ENCODE data around the gene TOP2B.
A peak's percentile ranks its signal among the peaks of the same experiment; 100 is the strongest.

The TOP2B gene

DNA sequence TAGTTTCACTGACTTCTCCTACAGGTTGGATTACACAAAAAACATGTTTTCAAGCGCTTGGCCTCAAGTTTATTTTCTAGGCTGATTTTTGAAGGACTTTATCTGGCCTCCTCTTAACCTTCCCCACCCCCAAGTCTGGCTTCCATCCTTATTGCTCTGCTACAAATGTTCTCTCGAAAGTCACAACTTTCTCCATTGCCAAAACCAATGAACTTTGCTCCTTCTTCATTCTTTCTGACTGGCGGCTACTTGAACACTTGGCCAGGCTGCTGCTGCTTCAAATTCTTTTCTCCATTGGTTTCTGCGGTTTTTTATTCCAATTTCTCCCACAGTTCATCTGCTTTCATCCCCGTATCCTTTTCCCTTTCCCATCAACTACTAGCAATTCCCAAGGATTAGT lies 106.6 kb downstream of the TOP2B start:
- peak; percentile 82 for DNase-seq (ENCODE audit: low read depth)

DNA sequence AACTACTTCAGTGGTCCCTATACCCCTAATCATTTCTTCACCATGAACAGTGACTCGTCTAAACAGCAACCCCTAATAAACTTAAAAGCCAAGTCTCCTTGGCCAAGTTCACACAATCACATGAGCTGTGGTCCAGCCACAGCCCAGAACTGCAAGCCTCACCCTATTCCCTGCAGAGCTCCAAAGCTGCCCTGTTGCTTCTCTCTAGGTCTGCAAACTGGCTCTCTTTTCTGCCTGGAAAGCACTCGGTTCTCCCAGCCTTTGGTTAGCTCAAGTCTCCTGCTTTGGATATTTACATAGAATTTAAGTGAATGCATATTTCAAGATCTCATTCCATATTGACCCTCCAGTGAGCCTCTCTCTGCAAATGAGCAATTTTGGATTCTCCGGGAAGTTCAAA lies 107.0 kb downstream of the TOP2B start:
- DNase-seq (ENCODE audit: low read depth), result peak; percentile 42

DNA sequence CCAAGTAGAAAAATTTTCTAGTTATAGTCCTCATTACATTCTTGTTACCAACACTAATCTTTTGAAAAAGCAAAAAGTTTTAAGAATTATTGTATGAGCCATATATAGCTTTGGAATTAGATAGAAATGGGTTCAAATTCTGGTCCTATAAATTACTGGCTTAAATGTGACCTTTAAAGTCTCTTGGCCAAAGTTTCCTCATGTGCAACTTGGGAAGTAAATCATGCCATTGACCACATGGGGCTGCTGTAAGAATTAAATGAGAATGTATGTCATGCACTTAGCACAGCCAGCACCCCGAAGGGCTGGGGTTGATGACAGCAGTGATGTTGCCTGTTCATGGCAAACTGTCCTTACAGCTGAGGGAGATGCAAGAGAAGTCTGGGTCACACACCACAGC lies 108.3 kb downstream of the TOP2B start:
- DNase-seq (ENCODE audit: low read depth), result peak; percentile 65

DNA sequence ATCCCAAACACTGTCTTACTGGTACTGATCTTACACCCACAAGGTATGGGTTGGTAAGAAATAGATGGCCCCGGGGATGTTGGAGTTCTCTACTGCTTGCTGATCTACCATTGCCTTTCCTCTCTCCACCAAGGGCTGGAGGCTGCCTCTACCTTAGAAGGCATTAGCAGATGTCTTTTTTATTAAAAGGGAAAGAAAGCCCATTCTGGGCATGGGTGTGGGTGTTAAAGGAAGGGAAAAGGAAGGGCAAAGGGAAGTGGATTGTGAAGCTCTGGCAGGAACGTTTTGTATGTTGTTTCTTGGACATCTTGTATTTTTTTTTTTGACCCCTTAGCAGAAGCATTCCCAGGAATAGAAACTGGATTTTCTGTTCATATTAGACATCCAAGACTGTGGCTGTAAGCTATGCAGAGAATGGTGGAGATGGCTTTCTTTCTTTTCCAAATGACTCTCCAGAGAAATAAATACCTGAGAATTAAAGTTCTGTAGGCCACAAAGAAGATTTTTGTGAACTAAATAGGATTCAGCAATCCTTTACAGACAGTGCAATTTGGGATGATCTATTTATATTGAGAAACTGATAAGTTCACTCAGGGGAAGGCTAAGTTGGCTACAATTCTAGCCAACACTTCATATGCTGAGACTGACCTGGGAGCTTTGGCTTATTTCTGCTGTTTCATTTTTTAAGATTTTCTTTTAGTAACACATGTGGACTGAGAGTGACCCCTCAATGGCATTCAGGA lies 108.8 kb downstream of the TOP2B start:
- peak; percentile 49 for DNase-seq (ENCODE audit: low read depth)

DNA sequence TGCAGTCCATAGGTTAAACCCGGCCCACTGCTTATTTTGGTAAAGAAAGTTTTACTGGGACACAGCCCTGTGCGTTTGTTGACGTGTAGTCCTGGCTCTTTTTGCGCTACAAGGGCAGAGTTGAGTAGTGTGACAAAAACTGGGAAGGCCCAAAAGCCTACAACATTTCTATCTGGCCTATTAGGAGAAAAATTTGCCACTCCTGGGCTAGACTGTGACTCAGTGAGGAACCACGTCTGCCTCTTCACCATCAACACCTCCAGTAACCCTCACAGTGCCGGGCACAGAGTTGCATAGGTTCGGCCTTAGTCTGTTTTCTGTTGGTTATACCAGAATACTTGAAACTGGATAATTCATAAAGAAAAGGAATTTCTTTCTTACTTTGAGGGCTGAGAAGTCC lies 110.3 kb downstream of the TOP2B start:
- DNase-seq (ENCODE audit: low read depth), result no peak

DNA sequence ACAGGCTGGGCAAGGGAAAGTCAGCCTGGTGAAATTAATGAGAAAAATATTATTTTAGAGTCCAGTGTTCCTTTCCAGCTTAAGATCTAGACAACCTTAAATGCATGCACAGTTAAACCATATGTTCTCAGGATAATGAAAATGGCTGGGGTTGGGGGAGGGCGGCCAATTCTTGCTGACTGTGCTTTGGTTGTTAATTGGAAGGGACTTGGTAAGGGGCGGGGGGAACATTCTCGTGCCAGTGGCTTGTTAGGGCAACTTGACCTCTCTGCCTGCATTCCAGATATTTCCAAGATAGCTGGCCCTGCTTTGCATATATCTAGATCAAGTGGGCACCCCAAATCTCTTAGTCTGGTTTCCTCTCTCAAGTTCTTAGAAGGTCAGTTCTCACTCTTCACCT lies 112.5 kb downstream of the TOP2B start:
- no peak for DNase-seq (ENCODE audit: low read depth)

DNA sequence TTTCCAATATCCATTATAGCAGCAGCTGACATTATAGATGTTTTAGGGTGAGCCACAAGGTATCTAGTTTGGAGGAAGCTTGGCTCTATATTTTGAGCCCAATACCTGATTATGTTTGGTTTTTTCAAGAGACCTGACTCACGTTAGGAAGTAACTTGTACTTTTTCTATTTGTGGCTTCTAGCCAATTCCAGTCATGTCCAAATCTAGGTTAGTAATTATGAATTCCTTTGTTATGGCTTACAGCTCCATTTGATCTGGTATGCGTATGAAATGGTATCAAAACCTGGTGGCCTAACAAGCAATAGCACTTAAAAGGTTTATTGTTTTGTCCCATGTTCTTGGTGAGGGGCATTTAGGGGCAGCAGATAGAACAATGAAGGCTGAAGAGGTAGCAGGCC lies 115.9 kb downstream of the TOP2B start:
- no peak for DNase-seq (ENCODE audit: low read depth)

DNA sequence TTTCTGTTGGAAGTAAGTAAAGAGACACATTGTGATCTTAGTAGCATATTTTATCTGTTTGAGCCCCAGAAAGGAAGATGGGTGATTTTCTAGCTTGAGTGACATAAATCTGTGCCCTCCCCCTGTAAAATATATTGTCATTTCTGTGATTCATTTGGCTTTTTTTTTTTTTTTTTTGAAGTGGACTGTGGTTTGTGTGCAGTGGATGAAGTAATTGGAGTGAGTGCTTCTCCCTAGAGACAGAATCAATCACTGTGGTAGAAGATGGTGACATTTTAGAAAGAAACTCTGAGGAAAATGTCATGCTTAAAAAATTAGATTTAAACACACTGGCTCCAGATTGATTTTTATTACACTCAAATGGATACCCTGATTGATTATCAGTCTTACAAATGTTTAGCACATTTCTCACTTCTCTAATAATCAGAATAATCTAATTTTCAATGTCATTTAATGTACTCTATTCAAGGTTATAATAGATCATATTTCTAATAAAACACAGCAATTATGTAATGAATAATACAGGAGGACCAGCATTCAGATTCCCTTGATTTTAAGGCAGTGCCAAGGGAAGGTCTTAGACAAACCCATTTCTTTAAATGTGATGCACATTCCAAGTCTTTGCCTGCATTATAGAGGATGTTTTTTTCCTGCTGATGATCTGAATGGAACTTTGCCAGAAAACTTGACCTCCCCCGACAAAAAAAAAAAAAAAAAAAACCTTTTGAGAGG lies 116.6 kb downstream of the TOP2B start:
- peak; percentile 30 for DNase-seq (ENCODE audit: low read depth)

Data from EH (cell line).